Measurements from ENCODE around the gene KRTAP13-1. TPM values are rescaled to one million over a fixed set of nuclear protein-coding genes. Genes with fewer than 3 reads are reported as not detected.

The KRTAP13-1 gene
- not detected for total RNA-seq

DNA sequence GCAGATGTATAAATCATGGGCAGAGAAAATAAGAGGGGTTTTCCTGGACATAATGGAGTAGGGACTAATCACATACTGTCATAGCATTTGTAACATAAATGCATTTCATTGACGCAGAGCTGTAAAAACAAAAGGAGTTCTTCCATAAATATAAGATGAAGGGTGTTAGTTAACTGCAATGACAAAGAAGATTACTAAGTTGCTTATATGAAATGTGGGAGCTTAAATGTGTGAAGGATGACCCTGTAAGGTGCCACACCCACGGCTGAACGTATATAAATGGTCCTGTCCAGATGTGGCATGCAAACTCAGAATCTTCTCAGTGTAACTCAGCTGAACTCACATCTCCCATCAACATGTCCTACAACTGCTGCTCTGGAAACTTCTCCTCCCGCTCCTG, at the start of gene KRTAP13-1:
TSS of gene KRTAP13-1 (plus strand) at position 301 of the 400 bp plus-strand sequence. CDS start at position 357, 56 bp downstream.
- H3K4me1 ChIP-seq (replicated peaks) = no peaks in the 10 kb centered on the region
- H3K27ac ChIP-seq = no peak within 1 kb of the TSS
- H3K4me3 ChIP-seq = no peak within 1 kb of the TSS
- WGBS = 85% methylated on average over 4 of the region's 4 CpGs
- TF ChIP-seq POLR2A (IDR thresholded peaks at IDR 0.05) (no peak), POLR2AphosphoS5 (IDR thresholded peaks at IDR 0.05) (no peak)
- TF ChIP-seq, protein P1, sequence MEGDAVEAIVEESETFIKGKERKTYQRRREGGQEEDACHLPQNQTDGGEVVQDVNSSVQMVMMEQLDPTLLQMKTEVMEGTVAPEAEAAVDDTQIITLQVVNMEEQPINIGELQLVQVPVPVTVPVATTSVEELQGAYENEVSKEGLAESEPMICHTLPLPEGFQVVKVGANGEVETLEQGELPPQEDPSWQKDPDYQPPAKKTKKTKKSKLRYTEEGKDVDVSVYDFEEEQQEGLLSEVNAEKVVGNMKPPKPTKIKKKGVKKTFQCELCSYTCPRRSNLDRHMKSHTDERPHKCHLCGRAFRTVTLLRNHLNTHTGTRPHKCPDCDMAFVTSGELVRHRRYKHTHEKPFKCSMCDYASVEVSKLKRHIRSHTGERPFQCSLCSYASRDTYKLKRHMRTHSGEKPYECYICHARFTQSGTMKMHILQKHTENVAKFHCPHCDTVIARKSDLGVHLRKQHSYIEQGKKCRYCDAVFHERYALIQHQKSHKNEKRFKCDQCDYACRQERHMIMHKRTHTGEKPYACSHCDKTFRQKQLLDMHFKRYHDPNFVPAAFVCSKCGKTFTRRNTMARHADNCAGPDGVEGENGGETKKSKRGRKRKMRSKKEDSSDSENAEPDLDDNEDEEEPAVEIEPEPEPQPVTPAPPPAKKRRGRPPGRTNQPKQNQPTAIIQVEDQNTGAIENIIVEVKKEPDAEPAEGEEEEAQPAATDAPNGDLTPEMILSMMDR (IDR thresholded peaks at IDR 0.05) = no peak
- intact Hi-C loops (cut with DNase I) = no loop called here
- no peaks in the 10 kb centered on the region for H3K27me3 ChIP-seq (replicated peaks; ENCODE audit: insufficient read depth)
- no peaks in the 10 kb centered on the region for H3K9me3 ChIP-seq
- H3K36me3 ChIP-seq = no peaks in the 10 kb centered on the region
- DNase-seq (ENCODE audit: low spot score) = no peak

- H3K27me3 ChIP-seq (replicated peaks; ENCODE audit: insufficient read depth) = no peaks in the 10 kb centered on the region
- WGBS = 93% methylated on average over 4 of the region's 4 CpGs
- no peak within 1 kb of the TSS for H3K4me3 ChIP-seq
- no peak for DNase-seq (ENCODE audit: low spot score)
- no peak for TF ChIP-seq POLR2AphosphoS5 (IDR thresholded peaks at IDR 0.05)
- TF ChIP-seq POLR2A (IDR thresholded peaks at IDR 0.05) = no peak
- TF ChIP-seq, protein P1 (IDR thresholded peaks at IDR 0.05) = no peak
- H3K36me3 ChIP-seq = no peaks in the 10 kb centered on the region
- no peaks in the 10 kb centered on the region for H3K4me1 ChIP-seq (replicated peaks)
- intact Hi-C loops (cut with DNase I) = no loop called here
- no peaks in the 10 kb centered on the region for H3K9me3 ChIP-seq
- no peak within 1 kb of the TSS for H3K27ac ChIP-seq
Observed at GRCh38 chr21:30348506-30348905, 47.3 kb upstream of the KRTAP13-1 start, which contains the start of gene KRTAP23-1. Gene KRTAP23-1, minus strand, starts transcription at chr21:30348606. Its CDS starts 0 bp downstream, at chr21:30348606.

- 20% methylated on average over 3 of the region's 3 CpGs for WGBS
- no peak overlapping the region for H3K4me3 ChIP-seq
- no peak for DNase-seq (ENCODE audit: low spot score)
- no peaks in the 10 kb centered on the region for H3K4me1 ChIP-seq (replicated peaks)
- H3K36me3 ChIP-seq = no peaks in the 10 kb centered on the region
- intact Hi-C loops (cut with DNase I) = no loop called here
- H3K27me3 ChIP-seq (replicated peaks; ENCODE audit: insufficient read depth) = no peaks in the 10 kb centered on the region
- H3K27ac ChIP-seq = no peak overlapping the region
- H3K9me3 ChIP-seq = no peaks in the 10 kb centered on the region
- TF ChIP-seq, protein P1 (IDR thresholded peaks at IDR 0.05) = no peak
- TF ChIP-seq POLR2A (IDR thresholded peaks at IDR 0.05) (no peak), POLR2AphosphoS5 (IDR thresholded peaks at IDR 0.05) (no peak)
Observed at GRCh38 chr21:30349572-30349971, 46.3 kb upstream of the KRTAP13-1 start.

GRCh38 chr21:30351534-30351933, 44.3 kb upstream of the KRTAP13-1 start:
- Histone ChIP-seq H3K27ac (no peak overlapping the region), H3K4me3 (no peak overlapping the region), H3K9me3 (no peaks in the 10 kb centered on the region), H3K27me3 (replicated peaks; ENCODE audit: insufficient read depth) (no peaks in the 10 kb centered on the region), H3K4me1 (replicated peaks) (no peaks in the 10 kb centered on the region), H3K36me3 (no peaks in the 10 kb centered on the region)
- 100% methylated on average over 1 of the region's 1 CpG for WGBS
- TF ChIP-seq POLR2AphosphoS5 (IDR thresholded peaks at IDR 0.05) (no peak), POLR2A (IDR thresholded peaks at IDR 0.05) (no peak)
- TF ChIP-seq, protein P1 (IDR thresholded peaks at IDR 0.05) = no peak
- no peak for DNase-seq (ENCODE audit: low spot score)
- intact Hi-C loops (cut with DNase I) = no loop called here

- intact Hi-C loops (cut with DNase I) = no loop called here
- WGBS = 77% methylated on average over 1 of the region's 1 CpG
- Histone ChIP-seq H3K4me3 (no peak overlapping the region), H3K9me3 (no peaks in the 10 kb centered on the region), H3K36me3 (no peaks in the 10 kb centered on the region), H3K4me1 (replicated peaks) (no peaks in the 10 kb centered on the region), H3K27ac (no peak overlapping the region), H3K27me3 (replicated peaks; ENCODE audit: insufficient read depth) (no peaks in the 10 kb centered on the region)
- TF ChIP-seq, protein P1 (IDR thresholded peaks at IDR 0.05) = no peak
- no peak for TF ChIP-seq POLR2AphosphoS5 (IDR thresholded peaks at IDR 0.05)
- TF ChIP-seq POLR2A (IDR thresholded peaks at IDR 0.05) = no peak
- DNase-seq (ENCODE audit: low spot score) = no peak
Observed at GRCh38 chr21:30354308-30355005, 41.4 kb upstream of the KRTAP13-1 start.
